B cell (primary cell): ENCODE measurements around the gene MEX3A.

Experiments
- CTCF ChIP-seq: fragments of 200-600 bp; IDR thresholded peaks from one replicate; pipeline ENCODE4 v1.8.0; 2022; ENCODE audit warnings: antibody characterized with exemption, mild to moderate bottlenecking
- EZH2 ChIP-seq: IDR thresholded peaks from 2 replicates; pipeline ENCODE4 v1.6.1; 2012; ENCODE audit warnings: borderline replicate concordance, low read depth, mild to moderate bottlenecking, moderate library complexity, low read length; ENCODE audit not compliant: insufficient read depth, poor library complexity, severe bottlenecking

GRCh38 chr1:156067262-156067661 lies 15.0 kb downstream of the MEX3A start:
- TF ChIP-seq CTCF, result no peak
- no peak for TF ChIP-seq EZH2
